Esophagus muscularis mucosa (tissue), 4 donors: ENCODE data around the gene CNGA4.

Source experiments
- CTCF ChIP-seq, 3 experiments: fragments of 200-600 bp in 2 of 3; fragments of 450-650 bp in 1 of 3; sonication (generic) in 2 of 3; IDR thresholded peaks; one replicate each; pipeline ENCODE4 v1.5.1; 2017 to 2019; ENCODE audit warnings: antibody characterized with exemption in 3 of 3, mild to moderate bottlenecking in 2 of 3, moderate library complexity in 1 of 3
- EP300 ChIP-seq: sonication (generic); formaldehyde crosslinking; IDR thresholded peaks from one replicate; pipeline ENCODE4 v1.6.1; 2017; ENCODE audit warnings: antibody characterized with exemption
- POLR2A ChIP-seq: fragments of 450-650 bp; IDR thresholded peaks from one replicate; pipeline ENCODE4 v1.6.1; 2017; ENCODE audit warnings: antibody characterized with exemption, moderate library complexity, mild to moderate bottlenecking, low read depth

- no peak for TF ChIP-seq CTCF (IDR thresholded peaks at IDR 0.05)
- TF ChIP-seq POLR2A, result no peak
- no peak for TF ChIP-seq EP300
Observed at GRCh38 chr11:6283453-6284023, 44.6 kb downstream of the CNGA4 start.
